Mammary epithelial cell (primary cell): Measurements from ENCODE around the gene NAIF1.

Source experiments
- EZH2 ChIP-seq: IDR thresholded peaks from 2 replicates; pipeline ENCODE4 v1.6.1; 2012; ENCODE audit warnings: low read length, inconsistent platforms, borderline replicate concordance
- TF ChIP-seq, protein P1 (sequence below), 2 donors: IDR thresholded peaks in 1 of 2; conservative IDR thresholded peaks in 1 of 2; 2 replicates each; pipeline ENCODE4 v1.5.1; 2011 to 2012; ENCODE audit warnings: inconsistent platforms in 2 of 2, low read length in 2 of 2, mild to moderate bottlenecking in 2 of 2, control low read depth in 1 of 2, low read depth in 1 of 2; ENCODE audit not compliant: insufficient read depth in 1 of 2; ENCODE audit errors: extremely low read depth in 1 of 2

DNA sequence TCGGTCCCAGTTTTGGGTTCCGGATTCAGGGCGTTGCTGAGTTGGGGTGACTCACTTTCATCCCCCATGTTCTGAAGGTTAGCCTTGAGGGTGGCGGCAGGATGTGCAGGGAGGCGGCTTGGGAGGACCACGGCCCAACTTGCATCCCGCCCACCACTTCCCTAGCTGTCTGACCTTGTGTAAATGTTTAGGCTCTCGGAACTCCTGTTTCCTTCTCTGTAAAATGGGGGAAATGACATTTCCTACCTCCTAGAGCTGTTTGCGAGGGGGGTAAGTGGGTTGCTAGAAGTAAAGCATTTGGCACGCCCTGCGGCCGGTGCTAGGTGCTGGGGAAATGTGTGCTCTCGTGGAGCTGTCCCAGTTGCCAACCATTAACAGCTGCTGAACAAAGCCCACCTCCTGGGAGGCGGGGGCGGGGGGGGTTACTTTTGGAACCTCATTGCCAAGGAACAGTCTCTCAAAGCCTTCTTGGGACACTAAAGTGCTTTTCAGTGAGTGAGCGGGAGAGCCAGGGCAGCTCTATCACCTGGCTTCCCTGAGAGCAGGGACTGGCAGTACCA is 32.9 kb upstream of the NAIF1 start:
- TF ChIP-seq, protein P1, sequence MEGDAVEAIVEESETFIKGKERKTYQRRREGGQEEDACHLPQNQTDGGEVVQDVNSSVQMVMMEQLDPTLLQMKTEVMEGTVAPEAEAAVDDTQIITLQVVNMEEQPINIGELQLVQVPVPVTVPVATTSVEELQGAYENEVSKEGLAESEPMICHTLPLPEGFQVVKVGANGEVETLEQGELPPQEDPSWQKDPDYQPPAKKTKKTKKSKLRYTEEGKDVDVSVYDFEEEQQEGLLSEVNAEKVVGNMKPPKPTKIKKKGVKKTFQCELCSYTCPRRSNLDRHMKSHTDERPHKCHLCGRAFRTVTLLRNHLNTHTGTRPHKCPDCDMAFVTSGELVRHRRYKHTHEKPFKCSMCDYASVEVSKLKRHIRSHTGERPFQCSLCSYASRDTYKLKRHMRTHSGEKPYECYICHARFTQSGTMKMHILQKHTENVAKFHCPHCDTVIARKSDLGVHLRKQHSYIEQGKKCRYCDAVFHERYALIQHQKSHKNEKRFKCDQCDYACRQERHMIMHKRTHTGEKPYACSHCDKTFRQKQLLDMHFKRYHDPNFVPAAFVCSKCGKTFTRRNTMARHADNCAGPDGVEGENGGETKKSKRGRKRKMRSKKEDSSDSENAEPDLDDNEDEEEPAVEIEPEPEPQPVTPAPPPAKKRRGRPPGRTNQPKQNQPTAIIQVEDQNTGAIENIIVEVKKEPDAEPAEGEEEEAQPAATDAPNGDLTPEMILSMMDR (conservative IDR thresholded peaks at IDR 0.05 in 1 of 2, IDR thresholded peaks at IDR 0.05 in 1 of 2; ENCODE audit: extremely low read depth in 1 of 2, insufficient read depth in 1 of 2, low read depth in 1 of 2, low read length in 2 of 2), result no peak
- TF ChIP-seq EZH2, result no peak
